ENCODE measurements around the gene STAMBPL1.

Gene STAMBPL1

GRCh38 chr10:88854684-88855083, 25.4 kb upstream of the STAMBPL1 start:
- no peak for FAIRE-seq
- DNase-seq (ENCODE audit: insufficient read length, low spot score), result no peak
- TF ChIP-seq TAF1 (IDR thresholded peaks at IDR 0.05; ENCODE audit: low read depth, low read length) (no peak), POU2F2 (IDR thresholded peaks at IDR 0.05; ENCODE audit: low read depth, low read length) (no peak), PAX5 (IDR thresholded peaks at IDR 0.05; ENCODE audit: insufficient read depth, low read length, severe bottlenecking) (no peak), SPI1 (IDR thresholded peaks at IDR 0.05; ENCODE audit: low read depth, low read length) (no peak), POLR2AphosphoS5 (IDR thresholded peaks at IDR 0.05; ENCODE audit: low read depth, low read length) (no peak), POLR2A (IDR thresholded peaks at IDR 0.05; ENCODE audit: low read depth, low read length) (no peak)

- FAIRE-seq, result no peak
Measured at GRCh38 chr10:88857831-88858230, 22.2 kb upstream of the STAMBPL1 start.

GRCh38 chr10:88858491-88858890, 21.6 kb upstream of the STAMBPL1 start:
- FAIRE-seq (no peak), DNase-seq (ENCODE audit: insufficient read length, low spot score) (no peak)
- no peak for TF ChIP-seq SPI1 (IDR thresholded peaks at IDR 0.05; ENCODE audit: low read depth, low read length)
- TF ChIP-seq TAF1 (IDR thresholded peaks at IDR 0.05; ENCODE audit: low read depth, low read length), result no peak
- TF ChIP-seq POLR2AphosphoS5 (IDR thresholded peaks at IDR 0.05; ENCODE audit: low read depth, low read length), result no peak
- TF ChIP-seq PAX5 (IDR thresholded peaks at IDR 0.05; ENCODE audit: insufficient read depth, low read length, severe bottlenecking), result no peak
- TF ChIP-seq POLR2A (IDR thresholded peaks at IDR 0.05; ENCODE audit: low read depth, low read length), result no peak
- TF ChIP-seq POU2F2 (IDR thresholded peaks at IDR 0.05; ENCODE audit: low read depth, low read length), result no peak

More at GRCh38 chr10:88857831-88858230, 22.2 kb upstream of the STAMBPL1 start:
- no peak for TF ChIP-seq POU2F2 (IDR thresholded peaks at IDR 0.05; ENCODE audit: low read depth, low read length)
- TF ChIP-seq POLR2AphosphoS5 (IDR thresholded peaks at IDR 0.05; ENCODE audit: low read depth, low read length), result no peak
- TF ChIP-seq PAX5 (IDR thresholded peaks at IDR 0.05; ENCODE audit: insufficient read depth, low read length, severe bottlenecking), result no peak
- no peak for TF ChIP-seq SPI1 (IDR thresholded peaks at IDR 0.05; ENCODE audit: low read depth, low read length)
- no peak for TF ChIP-seq POLR2A (IDR thresholded peaks at IDR 0.05; ENCODE audit: low read depth, low read length)
- TF ChIP-seq TAF1 (IDR thresholded peaks at IDR 0.05; ENCODE audit: low read depth, low read length), result no peak
- no peak for DNase-seq (ENCODE audit: insufficient read length, low spot score)

- DNase-seq (ENCODE audit: insufficient read length, low spot score) (no peak), FAIRE-seq (no peak)
- TF ChIP-seq TAF1 (IDR thresholded peaks at IDR 0.05; ENCODE audit: low read depth, low read length), result no peak
- no peak for TF ChIP-seq POLR2A (IDR thresholded peaks at IDR 0.05; ENCODE audit: low read depth, low read length)
- TF ChIP-seq PAX5 (IDR thresholded peaks at IDR 0.05; ENCODE audit: insufficient read depth, low read length, severe bottlenecking), result no peak
- TF ChIP-seq POU2F2 (IDR thresholded peaks at IDR 0.05; ENCODE audit: low read depth, low read length), result no peak
- TF ChIP-seq POLR2AphosphoS5 (IDR thresholded peaks at IDR 0.05; ENCODE audit: low read depth, low read length), result no peak
- no peak for TF ChIP-seq SPI1 (IDR thresholded peaks at IDR 0.05; ENCODE audit: low read depth, low read length)
Measured at GRCh38 chr10:88861036-88861435, 19.0 kb upstream of the STAMBPL1 start.

GRCh38 chr10:88865281-88865876, 14.7 kb upstream of the STAMBPL1 start:
- FAIRE-seq, result no peak
- TF ChIP-seq POLR2AphosphoS5 (IDR thresholded peaks at IDR 0.05; ENCODE audit: low read depth, low read length), result no peak
- no peak for TF ChIP-seq POLR2A (IDR thresholded peaks at IDR 0.05; ENCODE audit: low read depth, low read length)
- no peak for TF ChIP-seq SPI1 (IDR thresholded peaks at IDR 0.05; ENCODE audit: low read depth, low read length)
- no peak for TF ChIP-seq POU2F2 (IDR thresholded peaks at IDR 0.05; ENCODE audit: low read depth, low read length)
- TF ChIP-seq TAF1 (IDR thresholded peaks at IDR 0.05; ENCODE audit: low read depth, low read length), result no peak
- no peak for TF ChIP-seq PAX5 (IDR thresholded peaks at IDR 0.05; ENCODE audit: insufficient read depth, low read length, severe bottlenecking)
- DNase-seq (ENCODE audit: insufficient read length, low spot score), result no peak

GRCh38 chr10:88866454-88866853, 13.6 kb upstream of the STAMBPL1 start:
- no peak for TF ChIP-seq POLR2A (IDR thresholded peaks at IDR 0.05; ENCODE audit: low read depth, low read length)
- no peak for TF ChIP-seq PAX5 (IDR thresholded peaks at IDR 0.05; ENCODE audit: insufficient read depth, low read length, severe bottlenecking)
- TF ChIP-seq POU2F2 (IDR thresholded peaks at IDR 0.05; ENCODE audit: low read depth, low read length), result no peak
- no peak for TF ChIP-seq POLR2AphosphoS5 (IDR thresholded peaks at IDR 0.05; ENCODE audit: low read depth, low read length)
- TF ChIP-seq SPI1 (IDR thresholded peaks at IDR 0.05; ENCODE audit: low read depth, low read length), result no peak
- no peak for TF ChIP-seq TAF1 (IDR thresholded peaks at IDR 0.05; ENCODE audit: low read depth, low read length)
- DNase-seq (ENCODE audit: insufficient read length, low spot score) (no peak), FAIRE-seq (no peak)

- TF ChIP-seq PAX5 (IDR thresholded peaks at IDR 0.05; ENCODE audit: insufficient read depth, low read length, severe bottlenecking), result no peak
- no peak for TF ChIP-seq SPI1 (IDR thresholded peaks at IDR 0.05; ENCODE audit: low read depth, low read length)
- no peak for TF ChIP-seq POLR2A (IDR thresholded peaks at IDR 0.05; ENCODE audit: low read depth, low read length)
- no peak for TF ChIP-seq TAF1 (IDR thresholded peaks at IDR 0.05; ENCODE audit: low read depth, low read length)
- no peak for TF ChIP-seq POLR2AphosphoS5 (IDR thresholded peaks at IDR 0.05; ENCODE audit: low read depth, low read length)
- no peak for TF ChIP-seq POU2F2 (IDR thresholded peaks at IDR 0.05; ENCODE audit: low read depth, low read length)
- FAIRE-seq (peak; percentile 81), DNase-seq (ENCODE audit: insufficient read length, low spot score) (no peak)
Measured at GRCh38 chr10:88870089-88870488, 10.0 kb upstream of the STAMBPL1 start.

- DNase-seq (ENCODE audit: insufficient read length, low spot score) (no peak), FAIRE-seq (no peak)
- TF ChIP-seq POU2F2 (IDR thresholded peaks at IDR 0.05; ENCODE audit: low read depth, low read length) (no peak), POLR2A (IDR thresholded peaks at IDR 0.05; ENCODE audit: low read depth, low read length) (no peak), PAX5 (IDR thresholded peaks at IDR 0.05; ENCODE audit: insufficient read depth, low read length, severe bottlenecking) (no peak), TAF1 (IDR thresholded peaks at IDR 0.05; ENCODE audit: low read depth, low read length) (no peak), SPI1 (IDR thresholded peaks at IDR 0.05; ENCODE audit: low read depth, low read length) (no peak)
Measured at GRCh38 chr10:88873757-88874156, 6.3 kb upstream of the STAMBPL1 start.

GRCh38 chr10:88874281-88874680, 5.8 kb upstream of the STAMBPL1 start:
- no peak for FAIRE-seq
- TF ChIP-seq PAX5 (IDR thresholded peaks at IDR 0.05; ENCODE audit: insufficient read depth, low read length, severe bottlenecking) (no peak), POLR2AphosphoS5 (IDR thresholded peaks at IDR 0.05; ENCODE audit: low read depth, low read length) (no peak), POLR2A (IDR thresholded peaks at IDR 0.05; ENCODE audit: low read depth, low read length) (no peak), SPI1 (IDR thresholded peaks at IDR 0.05; ENCODE audit: low read depth, low read length) (no peak), POU2F2 (IDR thresholded peaks at IDR 0.05; ENCODE audit: low read depth, low read length) (no peak), TAF1 (IDR thresholded peaks at IDR 0.05; ENCODE audit: low read depth, low read length) (no peak)
- DNase-seq (ENCODE audit: insufficient read length, low spot score), result no peak

All from GM12891 (cell line).